ENCODE results near the gene TGIF2. TPM values are rescaled to one million over a fixed set of nuclear protein-coding genes. Genes with fewer than 3 reads are reported as not detected.
"Not testable (repeated sequence)": the region's sequence is repeated elsewhere in the genome, so short reads cannot be mapped to it uniquely, and the experiment has no call there.

Gene TGIF2
- total RNA-seq, 5 donors from 2014 or later (not counting 1 experiment from before 2014, with no cell fraction given): 31.2 to 39.7 (median 35.6) TPM

- POLR2A ChIA-PET: interaction anchor here in 1 of 2 donors (0.9 kb wide), 1 partner anchor 38 kb away, joined by 3 read pairs; no protein-coding TSS in a partner anchor
- H3K36me3 ChIP-seq (ENCODE audit: control insufficient read depth in 2 of 2, extremely low read depth in 1 of 2, insufficient read depth in 1 of 2, low read length in 1 of 2): peaks cover 4 to 46% of the 10 kb centered on the region in 2 donors
- WGBS (ENCODE audit: insufficient coverage): 92% methylated on average over 5 of the region's 7 CpGs
Measured at GRCh38 chr20:36607586-36608387, 34.4 kb downstream of the TGIF2 start.

DNA sequence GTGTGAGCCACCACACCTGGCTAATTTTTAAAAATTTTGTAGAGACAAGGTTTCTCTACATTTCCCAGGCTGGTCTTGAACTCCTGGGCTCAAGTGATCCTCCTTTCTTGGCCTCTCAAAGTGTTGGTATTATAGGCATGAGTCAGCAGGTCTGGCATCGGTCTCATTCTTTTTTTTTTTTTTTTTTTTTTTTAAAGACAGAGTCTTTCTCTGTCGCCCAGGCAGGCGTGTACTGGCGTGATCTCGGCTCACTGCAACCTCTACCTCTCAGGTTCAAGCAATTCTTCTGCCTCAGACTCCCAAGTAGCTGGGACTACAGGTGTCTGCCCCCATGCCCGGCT is 35.0 kb downstream of the TGIF2 start:
- Histone ChIP-seq H3K4me1 (ENCODE audit: control insufficient read depth in 1 of 2, extremely low read depth in 1 of 2, insufficient read depth in 2 of 2, low read length in 2 of 2) (peaks cover 9 to 46% of the 10 kb centered on the region in 2 experiments), H3K27ac (ENCODE audit: low read length) (peak overlapping the region; percentile 21), H3K36me3 (ENCODE audit: control insufficient read depth in 2 of 2, extremely low read depth in 1 of 2, insufficient read depth in 1 of 2, low read length in 1 of 2) (peaks cover 4 to 51% of the 10 kb centered on the region in 2 donors)
- POLR2A ChIA-PET: interaction anchor here in 1 of 2 donors (0.9 kb wide), 1 partner anchor 37 kb away, joined by 3 read pairs; no protein-coding TSS in a partner anchor
- 100% methylated on average over 2 of the region's 6 CpGs for WGBS (ENCODE audit: insufficient coverage)
- not testable (repeated sequence) for DNase-seq; H3K9me3 Mint-ChIP-seq; ATAC-seq (replicated peaks in 1 of 4); H3K27me3 ChIP-seq (replicated peaks in 1 of 2; ENCODE audit: control insufficient read depth in 2 of 2, extremely low read depth in 1 of 2, insufficient read depth in 2 of 2, low read length in 1 of 2); H3K27me3 Mint-ChIP-seq; H3K9me3 ChIP-seq; H3K4me3 ChIP-seq (ENCODE audit: control insufficient read depth in 1 of 2, extremely low read depth in 1 of 2, low read length in 1 of 2)
- H3K4me3 Mint-ChIP-seq: peak overlapping the region in 1 of 3 donors; percentile 33
- CTCF ChIA-PET: interaction anchor here in 1 of 2 donors (0.9 kb wide), 1 partner anchor 36 kb away, joined by 3 read pairs; no protein-coding TSS in a partner anchor
- H3K36me3 Mint-ChIP-seq: peaks cover 24% of the 10 kb centered on the region
- H3K4me1 Mint-ChIP-seq: peaks cover 37 to 48% (median 41%) of the 10 kb centered on the region in 3 donors
- peak overlapping the region; percentile 49 to 96 for H3K27ac Mint-ChIP-seq

More at GRCh38 chr20:36607586-36608387, 34.4 kb downstream of the TGIF2 start:
- Histone ChIP-seq H3K9me3 (no peaks in the 10 kb centered on the region), H3K27me3 (replicated peaks in 1 of 2; ENCODE audit: control insufficient read depth in 2 of 2, extremely low read depth in 1 of 2, insufficient read depth in 2 of 2, low read length in 1 of 2) (no peaks in the 10 kb centered on the region), H3K4me3 (ENCODE audit: control insufficient read depth in 1 of 2, extremely low read depth in 1 of 2, low read length in 1 of 2) (peak overlapping the region in 1 of 2 donors; percentile 35), H3K27ac (ENCODE audit: low read length) (peak overlapping the region; percentile 47), H3K4me1 (ENCODE audit: control insufficient read depth in 1 of 2, extremely low read depth in 1 of 2, insufficient read depth in 2 of 2, low read length in 2 of 2) (peaks cover 9 to 42% of the 10 kb centered on the region in 2 experiments)
- no peak for ATAC-seq (replicated peaks in 1 of 4)
- Mint-ChIP-seq H3K4me3 (peak overlapping the region; percentile 62 to 97 (median 97)), H3K9me3 (no peaks in the 10 kb centered on the region), H3K4me1 (peaks cover 31 to 43% (median 37%) of the 10 kb centered on the region in 3 donors), H3K36me3 (peaks cover 24% of the 10 kb centered on the region), H3K27me3 (peaks cover 0 to 1% of the 10 kb centered on the region in 2 donors), H3K27ac (peak overlapping the region; percentile 49 to 96)
- CTCF ChIA-PET: no interaction called here
- no peak for DNase-seq

DNA sequence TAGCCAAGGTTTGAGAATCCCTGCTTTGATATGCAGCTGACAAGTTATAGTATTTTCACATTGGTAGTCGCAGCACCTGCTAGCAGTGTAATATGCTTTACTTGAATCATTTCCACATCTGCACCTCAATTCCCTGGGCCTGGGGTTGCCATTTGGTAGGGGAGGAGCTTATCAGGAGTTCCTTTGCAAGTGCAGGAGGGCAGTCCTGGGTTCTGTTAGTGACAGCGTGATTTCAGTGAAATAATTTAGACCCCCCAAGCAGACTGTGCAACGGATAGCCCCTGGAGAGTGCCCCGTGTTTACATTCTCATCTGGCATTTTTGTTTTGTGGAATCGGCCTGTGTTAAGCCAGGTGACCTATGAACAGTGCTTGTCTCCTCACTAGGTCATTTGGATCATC is 38.2 kb downstream of the TGIF2 start:
- Mint-ChIP-seq H3K27me3 (no peaks in the 10 kb centered on the region), H3K36me3 (peaks cover 34% of the 10 kb centered on the region), H3K4me3 (no peak overlapping the region), H3K4me1 (peaks cover 24 to 45% (median 26%) of the 10 kb centered on the region in 3 donors), H3K27ac (no peak overlapping the region), H3K9me3 (no peaks in the 10 kb centered on the region)
- Histone ChIP-seq H3K36me3 (ENCODE audit: control insufficient read depth in 2 of 2, extremely low read depth in 1 of 2, insufficient read depth in 1 of 2, low read length in 1 of 2) (peaks cover 9 to 78% of the 10 kb centered on the region in 2 donors), H3K27me3 (replicated peaks in 1 of 2; ENCODE audit: control insufficient read depth in 2 of 2, extremely low read depth in 1 of 2, insufficient read depth in 2 of 2, low read length in 1 of 2) (no peaks in the 10 kb centered on the region), H3K9me3 (no peaks in the 10 kb centered on the region), H3K27ac (ENCODE audit: low read length) (no peak overlapping the region), H3K4me3 (ENCODE audit: control insufficient read depth in 1 of 2, extremely low read depth in 1 of 2, low read length in 1 of 2) (no peak overlapping the region), H3K4me1 (ENCODE audit: control insufficient read depth in 1 of 2, extremely low read depth in 1 of 2, insufficient read depth in 2 of 2, low read length in 2 of 2) (peaks cover 7 to 27% of the 10 kb centered on the region in 2 experiments)
- ChIA-PET CTCF (interaction anchor here (0.6 to 1.6 kb wide), 3 partner anchors 16 to 229 kb away, joined by 3 to 10 read pairs (median 4); no protein-coding TSS in a partner anchor), POLR2A (interaction anchor here in 1 of 2 donors (0.6 kb wide), 1 partner anchor 301 kb away, joined by 4 read pairs; no protein-coding TSS in a partner anchor)
- DNase-seq (no peak), ATAC-seq (replicated peaks in 1 of 4) (no peak)
- 93% methylated on average over 4 of the region's 5 CpGs for WGBS (ENCODE audit: insufficient coverage)

GRCh38 chr20:36613974-36614373 is 40.6 kb downstream of the TGIF2 start:
- 97% methylated on average over 3 of the region's 3 CpGs for WGBS (ENCODE audit: insufficient coverage)
- ChIA-PET CTCF (interaction anchor here in 1 of 2 donors (0.6 to 1.2 kb wide), 4 partner anchors 32 to 1230 kb away, joined by 3 to 4 read pairs (median 3); partner anchors contain the start of genes DSN1 and SLA2), POLR2A (interaction anchor here (0.6 to 1.0 kb wide), 2 partner anchors 16 to 32 kb away, joined by 4 to 10 read pairs; partner anchors contain the start of gene SLA2 (in 1 of the 2))
- peak overlapping the region in 1 of 2 donors; percentile 69 for H3K27ac Mint-ChIP-seq
- H3K9me3 Mint-ChIP-seq: no peaks in the 10 kb centered on the region
- H3K4me3 Mint-ChIP-seq: no peak overlapping the region
- Histone ChIP-seq H3K4me1 (ENCODE audit: control insufficient read depth in 1 of 2, extremely low read depth in 1 of 2, insufficient read depth in 2 of 2, low read length in 2 of 2) (peaks cover 0 to 9% of the 10 kb centered on the region in 2 experiments), H3K36me3 (ENCODE audit: control insufficient read depth in 2 of 2, extremely low read depth in 1 of 2, insufficient read depth in 1 of 2, low read length in 1 of 2) (peaks cover 8 to 66% of the 10 kb centered on the region in 2 donors), H3K4me3 (ENCODE audit: control insufficient read depth in 1 of 2, extremely low read depth in 1 of 2, low read length in 1 of 2) (no peak overlapping the region), H3K27ac (ENCODE audit: low read length) (no peak overlapping the region), H3K9me3 (no peaks in the 10 kb centered on the region), H3K27me3 (replicated peaks in 1 of 2; ENCODE audit: control insufficient read depth in 2 of 2, extremely low read depth in 1 of 2, insufficient read depth in 2 of 2, low read length in 1 of 2) (no peaks in the 10 kb centered on the region)
- DNase-seq: no peak
- H3K36me3 Mint-ChIP-seq: peaks cover 34% of the 10 kb centered on the region
- ATAC-seq (replicated peaks in 1 of 4): no peak
- H3K4me1 Mint-ChIP-seq: peaks cover 11 to 32% (median 12%) of the 10 kb centered on the region in 3 donors
- H3K27me3 Mint-ChIP-seq: no peaks in the 10 kb centered on the region

DNA sequence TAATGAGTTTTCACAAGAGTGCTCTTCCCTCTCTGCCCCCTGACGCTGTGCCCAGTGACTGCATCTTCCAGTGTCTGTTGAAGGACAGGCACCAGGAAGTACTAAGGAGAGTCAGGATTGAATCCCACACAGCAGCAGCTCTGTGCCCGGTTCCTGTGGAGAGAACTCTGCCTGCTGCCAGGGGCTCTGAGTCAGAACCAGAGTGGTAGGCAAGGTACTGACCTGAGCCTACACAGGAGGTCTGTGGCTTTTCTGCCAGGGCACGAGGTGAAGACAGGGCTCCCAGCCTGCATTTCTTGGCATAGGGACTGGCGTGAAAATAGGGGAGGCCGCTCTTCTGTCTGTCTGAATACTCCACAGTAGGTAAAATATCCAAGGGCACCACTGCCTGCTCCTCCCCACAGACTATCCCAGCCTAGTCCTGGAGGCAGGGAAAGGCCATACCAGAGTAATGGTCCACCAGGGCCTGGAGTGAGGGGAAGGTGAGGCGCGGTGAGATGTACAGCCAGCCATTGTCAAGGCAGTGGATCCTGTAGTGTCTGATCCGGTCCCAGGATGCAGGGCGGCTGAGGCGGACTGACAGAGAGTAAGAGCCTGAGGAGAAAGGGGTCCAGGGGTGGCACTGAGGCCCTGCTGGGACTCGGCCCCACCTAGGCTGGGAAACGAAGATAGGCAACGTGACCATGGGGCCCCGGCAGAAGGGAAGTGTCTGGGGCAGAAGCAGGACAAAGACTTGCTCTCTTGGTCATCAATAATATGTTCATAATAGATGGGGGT is 41.6 kb downstream of the TGIF2 start:
- Histone ChIP-seq H3K4me3 (ENCODE audit: control insufficient read depth in 1 of 2, extremely low read depth in 1 of 2, low read length in 1 of 2) (no peak overlapping the region), H3K36me3 (ENCODE audit: control insufficient read depth in 2 of 2, extremely low read depth in 1 of 2, insufficient read depth in 1 of 2, low read length in 1 of 2) (peaks cover 8 to 58% of the 10 kb centered on the region in 2 donors), H3K9me3 (no peaks in the 10 kb centered on the region), H3K27ac (ENCODE audit: low read length) (no peak overlapping the region), H3K27me3 (replicated peaks in 1 of 2; ENCODE audit: control insufficient read depth in 2 of 2, extremely low read depth in 1 of 2, insufficient read depth in 2 of 2, low read length in 1 of 2) (no peaks in the 10 kb centered on the region), H3K4me1 (ENCODE audit: control insufficient read depth in 1 of 2, extremely low read depth in 1 of 2, insufficient read depth in 2 of 2, low read length in 2 of 2) (peaks cover 0 to 9% of the 10 kb centered on the region in 2 experiments)
- H3K4me3 Mint-ChIP-seq: no peak overlapping the region
- no peaks in the 10 kb centered on the region for H3K9me3 Mint-ChIP-seq
- 86% methylated on average over 9 of the region's 14 CpGs for WGBS (ENCODE audit: insufficient coverage)
- H3K27ac Mint-ChIP-seq: peak overlapping the region; percentile 21 to 69
- H3K36me3 Mint-ChIP-seq: peaks cover 25% of the 10 kb centered on the region
- ATAC-seq (replicated peaks in 1 of 4) (no peak), DNase-seq (no peak)
- no peaks in the 10 kb centered on the region for H3K27me3 Mint-ChIP-seq
- CTCF ChIA-PET: no interaction called here
- H3K4me1 Mint-ChIP-seq: peaks cover 11 to 25% (median 12%) of the 10 kb centered on the region in 3 donors
- POLR2A ChIA-PET: interaction anchor here (0.5 to 1.0 kb wide), 3 partner anchors 22 to 1222 kb away, joined by 3 to 12 read pairs (median 4); partner anchors contain the start of gene SLA2 (in 1 of the 2)

- Histone ChIP-seq H3K4me3 (ENCODE audit: control insufficient read depth in 1 of 2, extremely low read depth in 1 of 2, low read length in 1 of 2) (no peak overlapping the region), H3K27me3 (replicated peaks in 1 of 2; ENCODE audit: control insufficient read depth in 2 of 2, extremely low read depth in 1 of 2, insufficient read depth in 2 of 2, low read length in 1 of 2) (no peaks in the 10 kb centered on the region), H3K9me3 (no peaks in the 10 kb centered on the region), H3K36me3 (ENCODE audit: control insufficient read depth in 2 of 2, extremely low read depth in 1 of 2, insufficient read depth in 1 of 2, low read length in 1 of 2) (peaks cover 11 to 29% of the 10 kb centered on the region in 2 donors), H3K27ac (ENCODE audit: low read length) (no peak overlapping the region), H3K4me1 (ENCODE audit: control insufficient read depth in 1 of 2, extremely low read depth in 1 of 2, insufficient read depth in 2 of 2, low read length in 2 of 2) (peaks cover 2 to 11% of the 10 kb centered on the region in 2 experiments)
- no peaks in the 10 kb centered on the region for H3K27me3 Mint-ChIP-seq
- H3K4me3 Mint-ChIP-seq: no peak overlapping the region
- DNase-seq (no peak), ATAC-seq (replicated peaks in 1 of 4) (no peak)
- CTCF ChIA-PET: no interaction called here
- POLR2A ChIA-PET: no interaction called here
- H3K4me1 Mint-ChIP-seq: peaks cover 27 to 34% (median 29%) of the 10 kb centered on the region in 3 donors
- peaks cover 23% of the 10 kb centered on the region for H3K36me3 Mint-ChIP-seq
- H3K27ac Mint-ChIP-seq: peak overlapping the region; percentile 50 to 72
- no peaks in the 10 kb centered on the region for H3K9me3 Mint-ChIP-seq
- 98% methylated on average over 5 of the region's 5 CpGs for WGBS (ENCODE audit: insufficient coverage)
Measured at GRCh38 chr20:36620917-36621316, 47.5 kb downstream of the TGIF2 start.
